ENCODE results near the gene HSD17B13.
"Not testable (repeated sequence)": the region's sequence is repeated elsewhere in the genome, so short reads cannot be mapped to it uniquely, and the experiment has no call there.

GRCh38 chr4:87284268-87284667, 38.4 kb downstream of the HSD17B13 start:
- TF ChIP-seq, protein P1, sequence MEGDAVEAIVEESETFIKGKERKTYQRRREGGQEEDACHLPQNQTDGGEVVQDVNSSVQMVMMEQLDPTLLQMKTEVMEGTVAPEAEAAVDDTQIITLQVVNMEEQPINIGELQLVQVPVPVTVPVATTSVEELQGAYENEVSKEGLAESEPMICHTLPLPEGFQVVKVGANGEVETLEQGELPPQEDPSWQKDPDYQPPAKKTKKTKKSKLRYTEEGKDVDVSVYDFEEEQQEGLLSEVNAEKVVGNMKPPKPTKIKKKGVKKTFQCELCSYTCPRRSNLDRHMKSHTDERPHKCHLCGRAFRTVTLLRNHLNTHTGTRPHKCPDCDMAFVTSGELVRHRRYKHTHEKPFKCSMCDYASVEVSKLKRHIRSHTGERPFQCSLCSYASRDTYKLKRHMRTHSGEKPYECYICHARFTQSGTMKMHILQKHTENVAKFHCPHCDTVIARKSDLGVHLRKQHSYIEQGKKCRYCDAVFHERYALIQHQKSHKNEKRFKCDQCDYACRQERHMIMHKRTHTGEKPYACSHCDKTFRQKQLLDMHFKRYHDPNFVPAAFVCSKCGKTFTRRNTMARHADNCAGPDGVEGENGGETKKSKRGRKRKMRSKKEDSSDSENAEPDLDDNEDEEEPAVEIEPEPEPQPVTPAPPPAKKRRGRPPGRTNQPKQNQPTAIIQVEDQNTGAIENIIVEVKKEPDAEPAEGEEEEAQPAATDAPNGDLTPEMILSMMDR (IDR thresholded peaks at IDR 0.05): not testable (repeated sequence)
- not testable (repeated sequence) for TF ChIP-seq POLR2A, EP300 (IDR thresholded peaks at IDR 0.05)

Data from ovary (tissue), 3 donors.